AG20443 (cell line): ENCODE results near the gene PSMD8.
"Not testable (repeated sequence)": the region's sequence is repeated elsewhere in the genome, so short reads cannot be mapped to it uniquely, and the experiment has no call there.

Experiments used
- DNase-seq: peaks from one replicate; pipeline ENCODE4 v3.0.0; 2012; ENCODE audit warnings: low spot score, mixed read lengths

The PSMD8 gene

GRCh38 chr19:38411041-38411712 is 36.8 kb downstream of the PSMD8 start:
- DNase-seq = no peak

DNA sequence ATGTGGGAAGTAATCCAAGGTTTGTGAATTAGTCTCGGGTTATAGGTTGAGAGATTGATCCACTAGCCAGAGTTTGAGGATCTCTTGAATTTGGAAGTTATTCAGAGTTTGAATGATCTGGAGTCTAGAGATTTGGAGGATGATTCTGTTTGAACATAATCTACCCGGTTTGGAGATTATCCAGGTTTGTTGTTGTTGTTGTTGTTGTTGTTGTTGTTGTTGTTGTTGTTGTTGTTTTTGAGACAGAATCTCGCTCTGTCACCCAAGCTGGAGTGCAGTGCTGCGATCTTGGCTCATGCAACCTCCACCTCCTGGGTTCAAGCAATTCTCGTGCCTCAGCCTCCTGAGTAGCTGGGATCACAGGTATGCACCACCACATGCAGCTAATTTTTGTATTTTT is 37.5 kb downstream of the PSMD8 start:
- not testable (repeated sequence) for DNase-seq

- DNase-seq = no peak
Observed at GRCh38 chr19:38412491-38412890, 38.1 kb downstream of the PSMD8 start.

DNA sequence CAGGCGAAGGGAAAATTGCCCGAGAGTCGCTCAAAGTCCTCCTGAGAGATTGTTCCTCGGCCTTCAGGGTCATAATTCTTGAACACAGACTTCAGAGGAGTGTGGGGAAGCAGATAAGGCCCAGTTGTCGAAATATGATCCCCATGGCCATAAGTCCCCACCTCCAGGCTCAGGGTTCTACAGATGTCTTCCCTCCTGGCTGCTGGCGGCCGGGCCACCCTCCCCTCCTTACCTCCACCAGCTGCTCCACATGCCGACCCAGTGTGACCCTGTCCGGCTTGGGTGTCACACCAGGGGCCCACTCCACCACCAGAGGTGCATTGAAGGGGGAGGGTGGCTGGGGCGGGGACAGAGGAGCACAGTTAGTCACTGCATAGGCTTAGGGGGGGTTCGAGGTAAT is 38.6 kb downstream of the PSMD8 start:
- no peak for DNase-seq

GRCh38 chr19:38413416-38413815 is 39.0 kb downstream of the PSMD8 start:
- no peak for DNase-seq

DNA sequence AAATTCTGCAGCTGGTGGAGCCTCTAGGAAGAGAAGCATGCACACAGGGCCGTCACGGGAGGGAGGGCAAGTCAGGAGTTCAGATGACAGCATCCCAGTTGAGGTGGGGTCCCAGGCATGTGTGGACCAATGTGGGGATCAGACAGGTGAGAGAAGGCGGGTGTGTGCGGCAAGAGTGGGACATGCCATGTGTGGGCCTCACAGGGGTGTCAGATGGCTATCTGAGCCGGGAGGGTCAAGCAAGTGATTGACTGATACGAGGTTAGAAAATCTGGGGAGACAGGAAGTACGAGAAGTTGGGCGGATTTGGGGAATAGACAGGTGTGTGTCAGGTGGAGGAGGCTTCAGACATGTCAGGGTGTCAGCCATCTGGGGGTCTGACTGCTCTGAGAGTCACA is 42.8 kb downstream of the PSMD8 start:
- no peak for DNase-seq

- DNase-seq = peak; percentile 59
Observed at GRCh38 chr19:38417544-38418506, 43.5 kb downstream of the PSMD8 start.

DNA sequence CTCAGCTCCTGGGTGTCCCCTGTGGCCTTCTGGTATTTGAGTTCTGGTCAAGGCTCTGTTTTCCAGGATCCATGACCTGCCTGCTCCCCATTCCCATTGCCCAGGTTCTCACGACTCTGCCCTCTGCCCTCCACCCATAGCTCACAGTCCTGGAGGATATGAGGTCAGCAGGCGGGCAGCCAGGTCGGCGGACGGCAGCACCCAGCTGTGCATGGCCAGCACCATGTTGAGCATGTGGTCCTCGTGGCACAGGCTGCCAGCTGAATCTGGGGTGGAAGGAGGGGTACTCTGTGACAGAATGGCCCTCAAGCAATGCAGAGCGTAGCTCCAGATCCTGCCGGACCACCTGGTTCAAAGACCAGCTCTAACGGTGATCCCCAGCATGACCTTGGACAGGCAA is 46.6 kb downstream of the PSMD8 start:
- DNase-seq = no peak

GRCh38 chr19:38421856-38422255 is 47.5 kb downstream of the PSMD8 start:
- DNase-seq = no peak

DNA sequence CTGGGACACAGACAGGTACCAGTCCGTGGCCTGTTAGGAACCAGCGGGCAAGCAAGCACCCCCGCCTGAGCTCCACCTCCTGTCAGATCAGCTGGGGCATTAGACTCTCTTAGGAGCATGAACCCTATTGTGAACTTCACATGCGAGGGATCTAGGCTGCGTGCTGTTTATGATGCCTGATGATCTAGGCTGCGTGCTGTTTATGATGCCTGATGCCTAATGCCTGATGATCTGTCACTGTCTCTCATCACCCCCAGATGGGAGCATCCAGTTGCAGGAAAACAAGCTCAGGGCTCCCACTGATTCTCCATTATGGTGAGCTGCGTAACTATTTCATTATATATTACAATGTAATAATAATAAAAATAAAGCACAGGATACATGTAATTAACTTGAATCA is 48.1 kb downstream of the PSMD8 start:
- no peak for DNase-seq

DNA sequence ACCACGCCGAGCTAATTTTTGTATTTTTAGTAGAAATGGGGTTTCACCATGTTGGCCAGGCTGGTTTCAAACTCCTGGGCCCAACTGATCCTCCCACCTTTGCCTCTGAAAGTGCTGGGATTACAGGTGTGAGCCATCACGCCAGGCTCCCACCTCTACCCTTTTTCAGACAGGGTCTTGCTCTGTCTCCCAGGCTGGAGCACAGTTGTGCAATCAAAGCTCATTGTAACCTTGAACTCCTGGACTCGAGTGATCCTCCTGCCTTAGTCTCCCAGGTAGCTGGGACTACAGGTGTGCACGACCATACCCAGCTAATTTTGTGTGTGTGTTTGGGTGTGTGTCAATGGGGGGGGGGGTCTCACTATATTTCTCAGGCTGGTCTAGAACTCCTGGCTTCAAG is 49.9 kb downstream of the PSMD8 start:
- DNase-seq = no peak

- DNase-seq = no peak
Observed at GRCh38 chr19:38425222-38425809, 50.9 kb downstream of the PSMD8 start.

DNA sequence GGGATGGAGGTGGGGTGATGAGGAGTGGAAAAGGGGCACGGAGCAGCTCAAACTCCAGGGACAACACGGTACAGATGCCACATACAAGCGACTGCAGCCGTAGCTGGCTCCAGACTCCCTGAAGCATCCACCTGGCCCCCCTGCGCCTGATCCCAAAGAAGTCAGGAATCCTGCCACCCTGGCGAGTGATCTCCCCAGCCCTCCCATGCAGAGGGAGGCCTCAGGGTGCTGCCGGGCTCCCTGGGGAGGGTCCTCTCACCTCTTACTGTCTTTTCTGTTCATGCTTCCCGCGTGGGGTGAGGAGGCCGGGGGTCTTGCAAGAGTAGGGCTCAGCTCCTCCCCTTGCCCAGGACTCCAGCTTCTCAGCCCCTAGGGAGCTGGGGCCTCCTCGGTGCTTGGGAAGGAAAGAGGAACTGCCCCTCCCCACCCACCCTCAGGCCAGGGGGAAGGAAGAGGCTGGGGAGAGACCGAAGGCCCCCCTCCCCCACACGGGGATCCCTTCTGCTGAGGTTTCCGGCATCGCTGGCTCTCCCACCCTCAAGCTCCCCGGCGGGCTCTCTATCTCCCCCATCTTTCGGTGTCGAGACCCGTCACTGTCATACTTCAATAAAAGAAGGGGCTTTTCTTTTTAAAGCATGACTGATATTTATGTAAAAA is 51.6 kb downstream of the PSMD8 start, which contains the start of gene RASGRP4:
Gene RASGRP4 (minus strand): TSS at position 410 of the 657 bp plus-strand sequence. CDS start 128 bp downstream, at position 282.
- no peak for DNase-seq

GRCh38 chr19:38427035-38427677 is 52.8 kb downstream of the PSMD8 start:
- DNase-seq = not testable (repeated sequence)

DNA sequence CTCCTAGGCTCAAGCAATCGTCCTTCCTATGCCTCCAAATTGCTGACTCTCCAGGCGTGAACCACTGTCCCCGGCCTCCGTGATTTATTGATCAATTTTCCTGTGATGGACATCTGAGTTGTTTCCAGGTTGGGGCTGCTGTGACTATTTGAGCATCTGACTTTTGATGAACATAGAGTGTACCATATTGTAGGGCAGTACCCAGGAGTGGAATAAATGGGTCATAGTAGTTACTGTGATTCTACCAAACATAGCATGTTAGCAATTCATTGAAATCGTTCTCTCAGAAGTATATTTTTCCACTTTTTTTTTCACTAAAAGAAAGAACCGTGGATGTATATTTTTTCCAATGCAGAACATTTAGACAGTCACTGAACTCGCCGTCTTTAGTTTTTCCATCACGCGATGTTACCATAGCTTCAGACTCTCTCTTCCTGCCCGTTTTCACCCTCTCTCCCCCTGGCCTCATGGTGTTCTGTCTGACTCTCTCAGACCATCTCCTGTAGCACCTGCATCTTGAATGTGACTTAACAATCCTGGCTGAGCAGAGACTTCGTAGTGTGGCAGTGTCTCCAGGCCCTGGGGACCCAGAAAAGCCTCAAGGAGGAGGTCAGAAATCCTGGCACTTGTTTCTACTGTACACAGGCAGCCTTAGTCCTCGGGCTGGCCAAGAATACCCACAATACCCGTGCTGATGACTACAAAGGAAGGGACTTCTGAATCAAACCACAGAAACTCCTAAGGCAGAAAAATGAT is 54.9 kb downstream of the PSMD8 start:
- DNase-seq = no peak

- DNase-seq = no peak
Observed at GRCh38 chr19:38429811-38430156, 55.4 kb downstream of the PSMD8 start.

- DNase-seq = no peak
Observed at GRCh38 chr19:38430931-38431330, 56.6 kb downstream of the PSMD8 start.

GRCh38 chr19:38433268-38433733 is 58.9 kb downstream of the PSMD8 start, which contains the start of gene RYR1:
TSS of gene RYR1 (plus strand) at chr19:38433691. CDS start at chr19:38433830, 139 bp downstream.
- DNase-seq = peak; percentile 83
